HepG2 (cell line): ENCODE measurements around the gene LARP1. TPM values are rescaled to one million over a fixed set of nuclear protein-coding genes. Genes with fewer than 3 reads are reported as not detected.

Source experiments
- ATAC-seq: fragments of 200-7000 bp; cut with Tn5 transposase; 3 replicates; pipeline ENCODE4 v1.9.1; 2020; ENCODE audit warnings: mild to moderate bottlenecking, moderate library complexity
- BruUV-seq: library from RNA; stranded (reverse); fragments of 400-500 nt; replicated peaks from 2 replicates; lab custom pipeline; 2021; lab: Mats Ljungman, UMichigan
- CTCF ChIA-PET: fragments of 300-600 bp; formaldehyde crosslinking; extraction: SDS; loops from one replicate; lab custom pipeline; 2021; ENCODE audit warnings: low total read pairs, inconsistent platforms, low intra/inter-chr PET ratio; lab: Yijun Ruan, JAX
- POLR2A ChIA-PET: fragments of 350-600 bp; sonication (Branson Sonifier 250); formaldehyde crosslinking; loops from one replicate; lab custom pipeline; 2020; ENCODE audit warnings: antibody characterized with exemption, inconsistent platforms; lab: Yijun Ruan, JAX
- DNase-seq: peaks from one replicate; pipeline ENCODE4 v3.0.0-alpha.2; 2015; ENCODE audit warnings: low spot score
- FAIRE-seq: peaks from 3 replicates; lab custom pipeline; 2011; peaks lifted over from hg19 to GRCh38; lab: Jason Lieb, UNC
- H2AFZ ChIP-seq: one replicate; pipeline ENCODE4 v1.6.1; 2011; ENCODE audit warnings: low read length, inconsistent platforms
- H3K27ac ChIP-seq: fragments of 300-600 bp; 3 replicates; pipeline ENCODE4 v1.8.0; 2011; ENCODE audit warnings: mixed run types, mild to moderate bottlenecking, mixed read lengths, low read length, inconsistent platforms; ENCODE audit not compliant: insufficient read depth; ENCODE audit errors: extremely low read length
- H3K27me3 ChIP-seq, 2 experiments: fragments of 200-600 bp in 1 of 2; 2 replicates in 1 of 2; 3 replicates in 1 of 2; pipeline versions ENCODE4 v1.6.0 to v1.8.0; 2011; ENCODE audit warnings: low read length in 2 of 2, mild to moderate bottlenecking in 2 of 2, moderate library complexity in 2 of 2, inconsistent platforms in 1 of 2; ENCODE audit not compliant: insufficient read depth in 2 of 2, control insufficient read depth in 1 of 2
- H3K36me3 ChIP-seq, 2 experiments: fragments of 200-600 bp in 1 of 2; replicated peaks in 1 of 2; 2 replicates in 1 of 2; 3 replicates in 1 of 2; pipeline versions ENCODE4 v1.5.1 to v1.8.0; 2011; ENCODE audit warnings: low read length in 2 of 2, inconsistent platforms in 1 of 2; ENCODE audit not compliant: insufficient read depth in 2 of 2, control insufficient read depth in 1 of 2
- H3K4me1 ChIP-seq: 2 replicates; pipeline ENCODE4 v1.5.1; 2012; ENCODE audit warnings: low read length, inconsistent platforms; ENCODE audit not compliant: insufficient read depth
- H3K4me2 ChIP-seq: 2 replicates; pipeline ENCODE4 v1.6.0; 2011; ENCODE audit warnings: low read depth, low read length, inconsistent platforms
- H3K4me3 ChIP-seq, 3 experiments: fragments of 200-600 bp in 1 of 3; sonication (generic), shearing (Covaris generic) in 1 of 3; replicated peaks in 1 of 3; 2 replicates each; pipeline ENCODE4 v1.5.1; 2011 to 2016; ENCODE audit warnings: low read length in 3 of 3, inconsistent platforms in 2 of 3, low read depth in 2 of 3, mild to moderate bottlenecking in 2 of 3, control low read depth in 1 of 3, mixed read lengths in 1 of 3; ENCODE audit not compliant: insufficient read depth in 1 of 3
- H3K79me2 ChIP-seq: one replicate; pipeline ENCODE4 v1.6.1; 2011; ENCODE audit warnings: low read length, inconsistent platforms; ENCODE audit not compliant: insufficient read depth
- H3K9ac ChIP-seq: 2 replicates; pipeline ENCODE4 v1.6.0; 2011; ENCODE audit warnings: mild to moderate bottlenecking, low read depth, low read length, inconsistent platforms; ENCODE audit not compliant: insufficient read depth
- H3K9me3 ChIP-seq: 2 replicates; pipeline ENCODE4 v1.5.1; 2012; ENCODE audit warnings: mild to moderate bottlenecking, low read length
- H4K20me1 ChIP-seq: 2 replicates; pipeline ENCODE4 v1.6.0; 2011; ENCODE audit warnings: inconsistent platforms, mild to moderate bottlenecking, low read length, moderate library complexity; ENCODE audit not compliant: insufficient read depth
- ARID5B ChIP-seq: IDR thresholded peaks from 2 replicates; pipeline ENCODE4 v1.4.0; 2020; ENCODE audit warnings: mild to moderate bottlenecking, missing genetic modification reagents
- BCL6 ChIP-seq: IDR thresholded peaks from 2 replicates; pipeline ENCODE4 v1.6.1; 2016; ENCODE audit warnings: missing genetic modification reagents, missing compliant biosample characterization
- EP300 ChIP-seq, 3 experiments: sonication (generic) in 1 of 3; formaldehyde crosslinking in 1 of 3; IDR thresholded peaks; 2 replicates each; pipeline versions ENCODE4 v1.5.1 to v1.6.1; 2011 to 2020; ENCODE audit warnings: low read depth in 2 of 3, low read length in 2 of 3, borderline replicate concordance in 1 of 3, improper control_type of control experiment in 1 of 3, mild to moderate bottlenecking in 1 of 3, missing genetic modification reagents in 1 of 3, moderate library complexity in 1 of 3
- GATAD2A ChIP-seq: IDR thresholded peaks from 2 replicates; pipeline ENCODE4 v1.6.1; 2016
- KMT2A ChIP-seq: sonication (generic); formaldehyde crosslinking; IDR thresholded peaks from 2 replicates; pipeline ENCODE4 v1.4.0; 2020; ENCODE audit warnings: missing genetic modification reagents
- NFE2L1 ChIP-seq: sonication (generic); formaldehyde crosslinking; IDR thresholded peaks from 2 replicates; pipeline ENCODE4 v1.4.0; 2020; ENCODE audit warnings: missing genetic modification reagents, mild to moderate bottlenecking, borderline replicate concordance
- NKX3-1 ChIP-seq: sonication (generic); formaldehyde crosslinking; IDR thresholded peaks from 2 replicates; pipeline ENCODE4 v1.5.0; 2020; ENCODE audit warnings: missing genetic modification reagents
- NR1H2 ChIP-seq: sonication (generic); formaldehyde crosslinking; IDR thresholded peaks from 2 replicates; pipeline ENCODE4 v1.8.1; 2022; ENCODE audit warnings: low read depth, missing genetic modification reagents, borderline replicate concordance
- SAP130 ChIP-seq: IDR thresholded peaks from 2 replicates; pipeline ENCODE4 v1.6.1; 2016; ENCODE audit warnings: low read depth
- SOX13 ChIP-seq, 3 experiments: fragments of 450-650 bp in 1 of 3; sonication (generic) in 1 of 3; formaldehyde crosslinking in 1 of 3; IDR thresholded peaks in 2 of 3; conservative IDR thresholded peaks in 1 of 3; 2 replicates each; pipeline versions ENCODE4 v1.5.0 to v1.6.1; 2016 to 2020; ENCODE audit warnings: antibody characterized with exemption in 1 of 3, mild to moderate bottlenecking in 1 of 3, missing compliant biosample characterization in 1 of 3, missing genetic modification reagents in 1 of 3, moderate library complexity in 1 of 3
- SOX5 ChIP-seq: IDR thresholded peaks from 2 replicates; pipeline ENCODE4 v1.6.1; 2016; ENCODE audit warnings: borderline replicate concordance
- ZNF652 ChIP-seq: IDR thresholded peaks from 2 replicates; pipeline ENCODE4 v1.6.1; 2016; ENCODE audit warnings: low read depth, borderline replicate concordance
- WGBS: methylation state at CpG from one replicate; pipeline ENCODE4 v1.1.6; 2017; ENCODE audit warnings: low lambda C conversion rate; 5-methylcytosine and 5-hydroxymethylcytosine counted together
- in situ Hi-C: cut with HindIII; loops from 2 replicates; pipeline ENCODE4 v1.10.0; 2017; ENCODE audit warnings: low pct_unique_long_range_greater_than_20kb; ENCODE audit not compliant: extremely low pct_ligation_motif_present
- intact Hi-C: fragments of 100-400 bp; cut with micrococcal nuclease; formaldehyde crosslinking; loops from one replicate; pipeline ENCODE4 v1.10.0; 2022; ENCODE audit not compliant: unreplicated experiment
- polyA plus RNA-seq, 8 experiments: library from polyadenylated mRNA; depleted of rRNA in 3 of 8; stranded (reverse) in 7 of 8; unstranded in 1 of 8; fragments of >200 nt; fragmentation: Illumina TruSeq in 4 of 8; extraction: Trizol in 4 of 8; gene quantifications; 2 replicates each; pipeline versions ENCODE4 v1.2.1 to v1.2.3, GENCODE V29; 2011 to 2016; ENCODE audit warnings: low read depth in 4 of 8, missing spikeins in 1 of 8, mixed read lengths in 1 of 8; ENCODE audit not compliant: insufficient read depth in 1 of 8
- total RNA-seq, 5 experiments: library from RNA; depleted of rRNA; stranded (reverse); fragments of >200 nt; fragmentation: Illumina TruSeq; extraction: Trizol; gene quantifications; 2 replicates each; pipeline ENCODE4 v1.2.3, GENCODE V29; 2016; ENCODE audit warnings: low read depth in 1 of 5

LARP1 gene
- total and polyA plus RNA-seq, 2 of the 13 experiments (the other 11 are each of a cell fraction or from before 2014, with no cell fraction given), result 45.2 to 61.4 TPM

GRCh38 chr5:154865466-154866184 lies 110.4 kb downstream of the LARP1 start:
- no TSS peak for BruUV-seq
- H3K4me2 ChIP-seq, result no peak overlapping the region
- intact Hi-C loops (no loop called here), in situ Hi-C loops (no loop called here)
- H3K9ac ChIP-seq, result no peak overlapping the region
- H3K27me3 ChIP-seq, result no peaks in the 10 kb centered on the region
- WGBS, result 64% methylated on average over 5 of the region's 5 CpGs
- no peaks in the 10 kb centered on the region for H3K9me3 ChIP-seq
- peaks cover 25% of the 10 kb centered on the region for H4K20me1 ChIP-seq
- ChIA-PET CTCF (no interaction called here), POLR2A (no interaction called here)
- peaks cover 51% of the 10 kb centered on the region for H3K79me2 ChIP-seq
- ATAC-seq, result no peak
- FAIRE-seq, result peak; percentile 23
- no peak overlapping the region for H3K27ac ChIP-seq
- TF ChIP-seq KMT2A, result no peak
- peak; percentile 23; the same call in 1 of the 2 replicates for TF ChIP-seq GATAD2A (CRISPR knock-in tag)
- peak; percentile 21; the same call in 1 of the 2 replicates for TF ChIP-seq SOX5 (CRISPR knock-in tag)
- 0 out of 2 replicates have a peak, but pooled peaks have one; percentile 22 for TF ChIP-seq ZNF652 (CRISPR knock-in tag)
- TF ChIP-seq NR1H2 (CRISPR knock-in tag), result no peak
- peak; percentile 37; the same call in 1 of the 2 replicates for TF ChIP-seq ARID5B
- peak in 1 of 2 experiments; percentile 37; a peak in 1 of 4 replicates for TF ChIP-seq EP300 (IDR thresholded peaks at IDR 0.05; ENCODE audit: low read depth in 2 of 2, low read length in 2 of 2)
- no peak for TF ChIP-seq EP300 (CRISPR knock-in tag; IDR thresholded peaks at IDR 0.05; ENCODE audit: borderline replicate concordance)
- 0 out of 2 replicates have a peak, but pooled peaks have one; percentile 14 for TF ChIP-seq SAP130 (CRISPR knock-in tag)
- TF ChIP-seq NFE2L1 (CRISPR knock-in tag), result no peak
- TF ChIP-seq NKX3-1, result 0 out of 2 replicates have a peak, but pooled peaks have one; percentile 8
- TF ChIP-seq BCL6 (CRISPR knock-in tag), result peak; percentile 46
- TF ChIP-seq SOX13 (IDR thresholded peaks at IDR 0.05), result no peak
- TF ChIP-seq SOX13 (CRISPR knock-in tag; conservative IDR thresholded peaks at IDR 0.05 in 1 of 2, IDR thresholded peaks at IDR 0.05 in 1 of 2), result peak in 1 of 2 experiments; percentile 67; a peak in 2 of 4 replicates
- H2AFZ ChIP-seq, result no peak overlapping the region
- H3K36me3 ChIP-seq, result peaks cover 6 to 45% of the 10 kb centered on the region in 2 experiments
- DNase-seq, result peak; percentile 66
- H3K4me3 ChIP-seq, result no peak overlapping the region
- H3K4me1 ChIP-seq, result peaks cover 49% of the 10 kb centered on the region
